Mesothelial cell of epicardium (in vitro differentiated cells): ENCODE results near the gene FBXW9. TPM values are rescaled to one million over a fixed set of nuclear protein-coding genes. Genes with fewer than 3 reads are reported as not detected.

Experiments
- DNase-seq, 2 experiments: peaks; one replicate each; pipeline ENCODE4 v3.0.0; 2021; ENCODE audit warnings: low spot score in 2 of 2; ENCODE audit not compliant: unreplicated experiment in 2 of 2
- H3K27ac Mint-ChIP-seq: 2 replicates; pipeline ENCODE4 v1.8.0; 2021; ENCODE audit warnings: mixed read lengths
- H3K27me3 Mint-ChIP-seq: 2 replicates; pipeline ENCODE4 v1.8.0; 2021; ENCODE audit warnings: low read depth, mixed read lengths
- H3K36me3 Mint-ChIP-seq: 2 replicates; pipeline ENCODE4 v1.8.0; 2021; ENCODE audit warnings: mixed read lengths
- H3K4me1 Mint-ChIP-seq: 2 replicates; pipeline ENCODE4 v1.8.0; 2021; ENCODE audit warnings: mixed read lengths
- H3K4me3 Mint-ChIP-seq: 2 replicates; pipeline ENCODE4 v1.8.0; 2021; ENCODE audit warnings: mild to moderate bottlenecking, moderate library complexity, mixed read lengths
- H3K9me3 Mint-ChIP-seq: 2 replicates; pipeline ENCODE4 v1.8.0; 2021; ENCODE audit warnings: mixed read lengths
- total RNA-seq: library from RNA; stranded (reverse); gene quantifications from 3 replicates; pipeline ENCODE4 v1.2.1, GENCODE V29; 2021
- TF ChIP-seq, protein P1 (sequence below): fragments of 200-600 bp; sonication (generic); IDR thresholded peaks from one replicate; pipeline ENCODE4 v1.5.0; 2021; ENCODE audit warnings: antibody characterized with exemption; ENCODE audit not compliant: unreplicated experiment

FBXW9 gene
- total RNA-seq, 1 donor from 2014 or later = 9.6 TPM

DNA sequence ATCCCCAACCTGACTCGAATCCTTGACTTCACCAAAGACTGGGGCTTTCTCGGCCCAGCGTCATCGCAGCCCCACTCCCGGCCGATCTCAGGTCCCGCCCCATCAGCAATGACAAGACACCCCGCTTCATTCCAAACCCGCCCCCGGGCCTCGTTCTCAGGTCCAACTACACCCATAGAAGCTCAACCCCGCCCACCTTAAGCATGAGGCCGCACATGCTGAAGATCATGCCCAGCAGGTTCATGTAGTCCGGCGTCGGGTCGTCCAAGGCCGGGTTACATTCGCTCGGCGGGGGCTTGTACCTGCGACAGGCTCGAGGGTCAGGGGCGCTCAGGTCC is 27.5 kb downstream of the FBXW9 start:
- Mint-ChIP-seq H3K27ac (peak overlapping the region; percentile 100), H3K27me3 (no peaks in the 10 kb centered on the region), H3K4me3 (peak overlapping the region; percentile 99), H3K4me1 (peaks cover 42% of the 10 kb centered on the region), H3K36me3 (peaks cover 6% of the 10 kb centered on the region), H3K9me3 (no peaks in the 10 kb centered on the region)
- TF ChIP-seq, protein P1, sequence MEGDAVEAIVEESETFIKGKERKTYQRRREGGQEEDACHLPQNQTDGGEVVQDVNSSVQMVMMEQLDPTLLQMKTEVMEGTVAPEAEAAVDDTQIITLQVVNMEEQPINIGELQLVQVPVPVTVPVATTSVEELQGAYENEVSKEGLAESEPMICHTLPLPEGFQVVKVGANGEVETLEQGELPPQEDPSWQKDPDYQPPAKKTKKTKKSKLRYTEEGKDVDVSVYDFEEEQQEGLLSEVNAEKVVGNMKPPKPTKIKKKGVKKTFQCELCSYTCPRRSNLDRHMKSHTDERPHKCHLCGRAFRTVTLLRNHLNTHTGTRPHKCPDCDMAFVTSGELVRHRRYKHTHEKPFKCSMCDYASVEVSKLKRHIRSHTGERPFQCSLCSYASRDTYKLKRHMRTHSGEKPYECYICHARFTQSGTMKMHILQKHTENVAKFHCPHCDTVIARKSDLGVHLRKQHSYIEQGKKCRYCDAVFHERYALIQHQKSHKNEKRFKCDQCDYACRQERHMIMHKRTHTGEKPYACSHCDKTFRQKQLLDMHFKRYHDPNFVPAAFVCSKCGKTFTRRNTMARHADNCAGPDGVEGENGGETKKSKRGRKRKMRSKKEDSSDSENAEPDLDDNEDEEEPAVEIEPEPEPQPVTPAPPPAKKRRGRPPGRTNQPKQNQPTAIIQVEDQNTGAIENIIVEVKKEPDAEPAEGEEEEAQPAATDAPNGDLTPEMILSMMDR = no peak
- DNase-seq = peak in 1 of 2 experiments; percentile 65

DNA sequence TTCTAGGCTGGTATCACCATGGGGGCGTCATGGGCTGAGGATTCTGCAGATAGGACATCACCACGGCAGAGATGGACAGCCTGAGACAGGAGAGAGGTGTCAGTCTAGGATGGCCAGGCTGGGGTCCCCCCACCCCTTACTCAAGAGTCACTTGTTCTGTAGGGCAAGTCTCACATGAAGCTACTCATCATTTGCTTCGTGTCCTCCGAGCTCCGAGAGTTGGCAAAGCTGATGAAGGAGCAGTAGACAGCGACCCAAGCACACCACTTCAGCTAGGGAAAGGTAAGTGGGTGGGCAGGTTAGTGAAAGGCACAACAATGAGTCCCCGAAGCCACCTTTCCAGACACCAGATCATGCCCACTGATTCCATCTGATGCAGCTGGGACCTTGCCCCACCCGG is 28.1 kb downstream of the FBXW9 start:
- Mint-ChIP-seq H3K9me3 (no peaks in the 10 kb centered on the region), H3K36me3 (peaks cover 4% of the 10 kb centered on the region), H3K27me3 (no peaks in the 10 kb centered on the region), H3K4me1 (peaks cover 42% of the 10 kb centered on the region), H3K4me3 (peak overlapping the region; percentile 99), H3K27ac (peak overlapping the region; percentile 100)
- no peak for DNase-seq
- TF ChIP-seq, protein P1 = no peak

DNA sequence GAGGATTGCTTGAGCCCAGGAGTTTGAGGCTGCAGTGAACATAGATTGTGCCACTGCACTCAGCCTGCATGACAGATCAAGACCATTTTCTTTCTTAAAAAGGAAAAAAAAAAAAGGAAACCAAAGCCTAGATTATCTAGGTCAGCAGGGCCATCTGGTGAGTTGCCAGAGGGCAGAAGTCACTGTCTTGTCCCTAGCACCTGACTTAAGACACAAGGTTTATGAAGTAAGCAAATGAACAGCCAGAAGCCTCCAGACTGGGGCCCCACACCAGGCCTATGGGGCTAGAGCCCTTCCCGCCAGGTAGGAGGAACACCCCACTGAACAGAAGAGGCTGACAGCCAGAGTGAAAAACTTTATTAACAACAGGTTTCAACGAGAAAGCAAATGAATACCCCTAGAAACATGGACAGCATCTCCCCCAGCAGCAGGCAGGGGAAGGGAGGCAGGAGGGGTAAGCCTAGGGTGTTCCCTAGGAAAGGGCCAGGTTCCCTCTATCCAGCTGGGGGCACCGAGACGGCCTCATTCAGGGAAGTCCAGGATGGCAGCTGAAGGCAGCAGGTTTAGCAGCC is 28.6 kb downstream of the FBXW9 start:
- Mint-ChIP-seq H3K4me3 (peak overlapping the region; percentile 99), H3K27me3 (no peaks in the 10 kb centered on the region), H3K36me3 (peaks cover 7% of the 10 kb centered on the region), H3K27ac (peak overlapping the region; percentile 93), H3K4me1 (peaks cover 42% of the 10 kb centered on the region), H3K9me3 (no peaks in the 10 kb centered on the region)
- TF ChIP-seq, protein P1 = no peak
- DNase-seq = no peak

DNA sequence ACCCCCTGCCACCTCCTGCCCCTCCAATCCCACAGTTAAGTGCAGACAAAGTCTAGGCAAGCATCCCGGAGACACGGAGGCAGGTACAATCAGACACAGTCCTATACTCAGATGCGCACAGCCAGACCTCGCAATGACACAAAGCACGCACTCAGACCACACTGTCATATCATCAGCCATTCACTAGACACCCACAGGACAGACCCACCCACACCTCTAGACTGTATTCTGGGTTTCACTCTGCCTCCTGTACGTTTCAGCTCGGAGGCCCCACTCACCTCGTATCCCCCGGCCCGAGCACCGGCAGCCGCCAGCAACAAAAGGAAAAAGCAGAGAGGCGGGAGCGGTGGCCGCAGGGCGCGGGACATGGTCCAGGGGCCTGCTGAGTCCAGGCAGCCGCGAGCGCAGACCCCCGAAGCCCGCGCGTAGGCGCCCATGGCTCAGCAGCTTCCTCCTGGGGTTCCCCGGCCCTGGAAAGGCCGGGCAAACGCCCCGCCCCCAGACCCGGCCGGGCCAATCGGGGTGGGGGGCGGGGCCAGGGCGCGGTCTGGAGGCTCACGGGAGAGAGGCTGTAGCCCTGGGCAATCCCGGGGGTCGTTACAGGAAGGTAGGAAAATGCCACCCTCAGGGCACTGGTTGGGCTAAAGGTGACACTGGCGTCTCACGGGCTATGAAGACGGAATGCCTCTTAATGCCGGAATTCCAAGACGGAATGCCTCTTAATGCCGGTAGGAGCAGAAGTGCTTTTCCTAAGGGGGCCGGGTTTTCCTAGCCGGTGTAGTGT is 30.0 kb downstream of the FBXW9 start, which contains the start of the genes MAN2B1 and WDR83:
Gene MAN2B1, minus strand, starts transcription at position 478 of the 784 bp plus-strand sequence. Its CDS starts 41 bp downstream, at position 437.
Gene WDR83, plus strand, starts transcription at position 543 of the 784 bp plus-strand sequence. CDS start 2,984 bp downstream, outside the sequence.
- Mint-ChIP-seq H3K9me3 (no peaks in the 10 kb centered on the region), H3K27ac (peak within 1 kb of the TSS; percentile 95), H3K36me3 (peaks cover 3% of the 10 kb centered on the region), H3K4me1 (peaks cover 41% of the 10 kb centered on the region), H3K4me3 (peak within 1 kb of the TSS; percentile 99), H3K27me3 (no peaks in the 10 kb centered on the region)
- TF ChIP-seq, protein P1 = no peak
- peak; percentile 71 to 81 for DNase-seq

DNA sequence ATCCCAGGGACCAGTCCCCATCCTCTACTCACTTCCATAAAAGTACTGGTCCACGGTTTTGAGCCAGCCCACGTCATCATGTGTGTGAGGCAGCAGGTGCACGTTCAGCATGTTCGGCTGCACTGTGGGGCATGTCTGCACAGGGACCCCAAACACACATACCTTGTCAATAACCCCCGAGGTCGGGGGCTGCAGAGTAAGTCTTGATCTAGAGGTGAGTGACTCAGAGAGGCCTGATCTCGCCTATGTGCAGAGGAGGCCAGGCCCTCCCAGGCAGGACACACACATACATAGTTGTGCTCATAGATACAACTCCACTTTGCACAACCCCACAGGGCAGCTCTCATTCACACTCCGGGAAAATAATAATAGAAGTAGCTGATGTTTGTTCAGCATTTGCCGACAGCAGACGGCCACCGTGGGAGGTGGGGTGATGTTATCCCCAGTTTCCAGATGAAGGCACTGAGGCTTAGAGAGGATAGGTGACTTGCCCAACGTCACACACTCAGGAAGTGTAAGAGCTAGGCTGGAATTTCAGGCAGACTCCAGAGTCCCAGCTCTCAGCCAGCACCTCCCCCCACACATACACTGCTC is 30.7 kb downstream of the FBXW9 start:
- H3K27ac Mint-ChIP-seq = peak overlapping the region; percentile 95
- peaks cover 3% of the 10 kb centered on the region for H3K36me3 Mint-ChIP-seq
- peak overlapping the region; percentile 99 for H3K4me3 Mint-ChIP-seq
- TF ChIP-seq, protein P1 = no peak
- DNase-seq = no peak
- no peaks in the 10 kb centered on the region for H3K27me3 Mint-ChIP-seq
- peaks cover 41% of the 10 kb centered on the region for H3K4me1 Mint-ChIP-seq
- no peaks in the 10 kb centered on the region for H3K9me3 Mint-ChIP-seq
